ENCODE measurements around the gene TRIM26. TPM values are rescaled to one million over a fixed set of nuclear protein-coding genes. Genes with fewer than 3 reads are reported as not detected.
A peak's percentile ranks its signal among the peaks of the same experiment; 100 is the strongest.

Gene TRIM26
- total and polyA plus RNA-seq, 8 donors = 12.1 to 25.8 (median 21.7) TPM

GRCh38 chr6:30154709-30155519, 58.3 kb downstream of the TRIM26 start:
- WGBS, 2 donors = 40 to 44% methylated on average over 12 of the region's 12 CpGs
- Histone ChIP-seq H3K36me3 (no peaks in the 10 kb centered on the region), H3K9me3 (no peaks in the 10 kb centered on the region), H3K27ac (peak overlapping the region in 1 of 4 donors; percentile 1), H3K4me3 (no peak overlapping the region), H3K27me3 (no peaks in the 10 kb centered on the region), H3K4me1 (peaks cover 0 to 5% (median 0%) of the 10 kb centered on the region in 3 donors)
- intact Hi-C loops (cut with DNase I) = no loop called here
- FAIRE-seq (no peak), ATAC-seq (peak; percentile 48 to 74 (median 67)), DNase-seq (no peak)
- no peak for TF ChIP-seq CTCF (IDR thresholded peaks at IDR 0.05)

- Histone ChIP-seq H3K4me1 (peaks cover 0 to 5% (median 0%) of the 10 kb centered on the region in 3 donors), H3K36me3 (no peaks in the 10 kb centered on the region), H3K4me3 (no peak overlapping the region), H3K27ac (no peak overlapping the region), H3K9me3 (no peaks in the 10 kb centered on the region), H3K27me3 (no peaks in the 10 kb centered on the region)
- no peak for TF ChIP-seq CTCF (IDR thresholded peaks at IDR 0.05)
- ATAC-seq (no peak), DNase-seq (no peak), FAIRE-seq (no peak)
- 66 to 78% methylated on average over 17 of the region's 17 CpGs for WGBS, 2 donors
- intact Hi-C loops (cut with DNase I) = no loop called here
Observed at GRCh38 chr6:30154061-30154460, 59.1 kb downstream of the TRIM26 start.

- H3K4me3 ChIP-seq = no peak overlapping the region
- peaks cover 0 to 5% (median 0%) of the 10 kb centered on the region in 3 donors for H3K4me1 ChIP-seq
- no peaks in the 10 kb centered on the region for H3K9me3 ChIP-seq
- no peak for FAIRE-seq
- TF ChIP-seq CTCF (IDR thresholded peaks at IDR 0.05) = no peak
- no peaks in the 10 kb centered on the region for H3K27me3 ChIP-seq
- WGBS, 2 donors = 70 to 86% methylated on average over 3 of the region's 3 CpGs
- no peaks in the 10 kb centered on the region for H3K36me3 ChIP-seq
- no peak overlapping the region for H3K27ac ChIP-seq
- no peak for DNase-seq
- no peak for ATAC-seq
- intact Hi-C loops (cut with DNase I) = no loop called here
Observed at GRCh38 chr6:30152910-30153610, 60.1 kb downstream of the TRIM26 start.

GRCh38 chr6:30152016-30152673, 61.1 kb downstream of the TRIM26 start:
- Histone ChIP-seq H3K27ac (no peak overlapping the region), H3K4me3 (no peak overlapping the region), H3K9me3 (no peaks in the 10 kb centered on the region), H3K27me3 (no peaks in the 10 kb centered on the region), H3K36me3 (no peaks in the 10 kb centered on the region), H3K4me1 (peaks cover 0 to 5% (median 0%) of the 10 kb centered on the region in 3 donors)
- ATAC-seq (no peak), DNase-seq (no peak), FAIRE-seq (no peak)
- WGBS, 2 donors = 50 to 61% methylated on average over 4 of the region's 4 CpGs
- intact Hi-C loops (cut with DNase I) = no loop called here
- no peak for TF ChIP-seq CTCF (IDR thresholded peaks at IDR 0.05)

All from pancreas (tissue), 10 donors.